Measurements from ENCODE around the gene COL4A5. TPM values are rescaled to one million over a fixed set of nuclear protein-coding genes. Genes with fewer than 3 reads are reported as not detected.

COL4A5 gene
- total and polyA plus RNA-seq, 2 of the 13 experiments (the other 11 are each of a cell fraction or from before 2014, with no cell fraction given) = 39.5 to 45.5 TPM

DNA sequence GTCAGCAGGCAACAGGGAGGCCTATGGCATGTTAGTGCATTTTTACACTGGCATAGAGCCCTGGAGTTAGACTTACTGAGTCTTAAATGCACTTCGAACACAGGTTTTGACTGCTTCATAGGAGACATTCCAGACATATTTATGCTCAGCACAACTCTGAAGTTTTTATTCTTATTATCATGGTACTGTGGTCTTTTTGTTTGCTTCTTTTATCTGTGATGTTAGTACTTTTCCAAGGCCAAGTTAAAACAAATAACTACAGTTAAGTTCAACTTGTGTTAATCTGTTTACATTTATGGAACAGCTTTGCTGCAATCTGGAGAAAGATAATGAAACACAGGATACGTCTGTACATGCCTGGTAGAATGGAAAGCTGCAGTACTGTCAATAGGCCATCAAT is 76.5 kb downstream of the COL4A5 start (continued):
- TF ChIP-seq MYC (CRISPR knock-in tag; IDR thresholded peaks at IDR 0.05; ENCODE audit: borderline replicate concordance) (no peak), HDAC2 (CRISPR knock-in tag; IDR thresholded peaks at IDR 0.05) (peak; percentile 51), WIZ (CRISPR knock-in tag; IDR thresholded peaks at IDR 0.05) (no peak), CREM (IDR thresholded peaks at IDR 0.05) (peak; percentile 64), CREM (CRISPR knock-in tag; IDR thresholded peaks at IDR 0.05) (no peak), KLF15 (CRISPR knock-in tag; IDR thresholded peaks at IDR 0.05; ENCODE audit: borderline replicate concordance) (no peak)
- TF ChIP-seq, protein P1, sequence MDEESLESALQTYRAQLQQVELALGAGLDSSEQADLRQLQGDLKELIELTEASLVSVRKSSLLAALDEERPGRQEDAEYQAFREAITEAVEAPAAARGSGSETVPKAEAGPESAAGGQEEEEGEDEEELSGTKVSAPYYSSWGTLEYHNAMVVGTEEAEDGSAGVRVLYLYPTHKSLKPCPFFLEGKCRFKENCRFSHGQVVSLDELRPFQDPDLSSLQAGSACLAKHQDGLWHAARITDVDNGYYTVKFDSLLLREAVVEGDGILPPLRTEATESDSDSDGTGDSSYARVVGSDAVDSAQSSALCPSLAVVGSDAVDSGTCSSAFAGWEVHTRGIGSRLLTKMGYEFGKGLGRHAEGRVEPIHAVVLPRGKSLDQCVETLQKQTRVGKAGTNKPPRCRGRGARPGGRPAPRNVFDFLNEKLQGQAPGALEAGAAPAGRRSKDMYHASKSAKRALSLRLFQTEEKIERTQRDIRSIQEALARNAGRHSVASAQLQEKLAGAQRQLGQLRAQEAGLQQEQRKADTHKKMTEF (CRISPR knock-in tag; IDR thresholded peaks at IDR 0.05) = peak; percentile 56; the same call in 1 of the 2 replicates
- TF ChIP-seq, protein P2, sequence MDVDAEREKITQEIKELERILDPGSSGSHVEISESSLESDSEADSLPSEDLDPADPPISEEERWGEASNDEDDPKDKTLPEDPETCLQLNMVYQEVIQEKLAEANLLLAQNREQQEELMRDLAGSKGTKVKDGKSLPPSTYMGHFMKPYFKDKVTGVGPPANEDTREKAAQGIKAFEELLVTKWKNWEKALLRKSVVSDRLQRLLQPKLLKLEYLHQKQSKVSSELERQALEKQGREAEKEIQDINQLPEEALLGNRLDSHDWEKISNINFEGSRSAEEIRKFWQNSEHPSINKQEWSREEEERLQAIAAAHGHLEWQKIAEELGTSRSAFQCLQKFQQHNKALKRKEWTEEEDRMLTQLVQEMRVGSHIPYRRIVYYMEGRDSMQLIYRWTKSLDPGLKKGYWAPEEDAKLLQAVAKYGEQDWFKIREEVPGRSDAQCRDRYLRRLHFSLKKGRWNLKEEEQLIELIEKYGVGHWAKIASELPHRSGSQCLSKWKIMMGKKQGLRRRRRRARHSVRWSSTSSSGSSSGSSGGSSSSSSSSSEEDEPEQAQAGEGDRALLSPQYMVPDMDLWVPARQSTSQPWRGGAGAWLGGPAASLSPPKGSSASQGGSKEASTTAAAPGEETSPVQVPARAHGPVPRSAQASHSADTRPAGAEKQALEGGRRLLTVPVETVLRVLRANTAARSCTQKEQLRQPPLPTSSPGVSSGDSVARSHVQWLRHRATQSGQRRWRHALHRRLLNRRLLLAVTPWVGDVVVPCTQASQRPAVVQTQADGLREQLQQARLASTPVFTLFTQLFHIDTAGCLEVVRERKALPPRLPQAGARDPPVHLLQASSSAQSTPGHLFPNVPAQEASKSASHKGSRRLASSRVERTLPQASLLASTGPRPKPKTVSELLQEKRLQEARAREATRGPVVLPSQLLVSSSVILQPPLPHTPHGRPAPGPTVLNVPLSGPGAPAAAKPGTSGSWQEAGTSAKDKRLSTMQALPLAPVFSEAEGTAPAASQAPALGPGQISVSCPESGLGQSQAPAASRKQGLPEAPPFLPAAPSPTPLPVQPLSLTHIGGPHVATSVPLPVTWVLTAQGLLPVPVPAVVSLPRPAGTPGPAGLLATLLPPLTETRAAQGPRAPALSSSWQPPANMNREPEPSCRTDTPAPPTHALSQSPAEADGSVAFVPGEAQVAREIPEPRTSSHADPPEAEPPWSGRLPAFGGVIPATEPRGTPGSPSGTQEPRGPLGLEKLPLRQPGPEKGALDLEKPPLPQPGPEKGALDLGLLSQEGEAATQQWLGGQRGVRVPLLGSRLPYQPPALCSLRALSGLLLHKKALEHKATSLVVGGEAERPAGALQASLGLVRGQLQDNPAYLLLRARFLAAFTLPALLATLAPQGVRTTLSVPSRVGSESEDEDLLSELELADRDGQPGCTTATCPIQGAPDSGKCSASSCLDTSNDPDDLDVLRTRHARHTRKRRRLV (CRISPR knock-in tag; IDR thresholded peaks at IDR 0.05) = no peak
- TF ChIP-seq, protein P3, sequence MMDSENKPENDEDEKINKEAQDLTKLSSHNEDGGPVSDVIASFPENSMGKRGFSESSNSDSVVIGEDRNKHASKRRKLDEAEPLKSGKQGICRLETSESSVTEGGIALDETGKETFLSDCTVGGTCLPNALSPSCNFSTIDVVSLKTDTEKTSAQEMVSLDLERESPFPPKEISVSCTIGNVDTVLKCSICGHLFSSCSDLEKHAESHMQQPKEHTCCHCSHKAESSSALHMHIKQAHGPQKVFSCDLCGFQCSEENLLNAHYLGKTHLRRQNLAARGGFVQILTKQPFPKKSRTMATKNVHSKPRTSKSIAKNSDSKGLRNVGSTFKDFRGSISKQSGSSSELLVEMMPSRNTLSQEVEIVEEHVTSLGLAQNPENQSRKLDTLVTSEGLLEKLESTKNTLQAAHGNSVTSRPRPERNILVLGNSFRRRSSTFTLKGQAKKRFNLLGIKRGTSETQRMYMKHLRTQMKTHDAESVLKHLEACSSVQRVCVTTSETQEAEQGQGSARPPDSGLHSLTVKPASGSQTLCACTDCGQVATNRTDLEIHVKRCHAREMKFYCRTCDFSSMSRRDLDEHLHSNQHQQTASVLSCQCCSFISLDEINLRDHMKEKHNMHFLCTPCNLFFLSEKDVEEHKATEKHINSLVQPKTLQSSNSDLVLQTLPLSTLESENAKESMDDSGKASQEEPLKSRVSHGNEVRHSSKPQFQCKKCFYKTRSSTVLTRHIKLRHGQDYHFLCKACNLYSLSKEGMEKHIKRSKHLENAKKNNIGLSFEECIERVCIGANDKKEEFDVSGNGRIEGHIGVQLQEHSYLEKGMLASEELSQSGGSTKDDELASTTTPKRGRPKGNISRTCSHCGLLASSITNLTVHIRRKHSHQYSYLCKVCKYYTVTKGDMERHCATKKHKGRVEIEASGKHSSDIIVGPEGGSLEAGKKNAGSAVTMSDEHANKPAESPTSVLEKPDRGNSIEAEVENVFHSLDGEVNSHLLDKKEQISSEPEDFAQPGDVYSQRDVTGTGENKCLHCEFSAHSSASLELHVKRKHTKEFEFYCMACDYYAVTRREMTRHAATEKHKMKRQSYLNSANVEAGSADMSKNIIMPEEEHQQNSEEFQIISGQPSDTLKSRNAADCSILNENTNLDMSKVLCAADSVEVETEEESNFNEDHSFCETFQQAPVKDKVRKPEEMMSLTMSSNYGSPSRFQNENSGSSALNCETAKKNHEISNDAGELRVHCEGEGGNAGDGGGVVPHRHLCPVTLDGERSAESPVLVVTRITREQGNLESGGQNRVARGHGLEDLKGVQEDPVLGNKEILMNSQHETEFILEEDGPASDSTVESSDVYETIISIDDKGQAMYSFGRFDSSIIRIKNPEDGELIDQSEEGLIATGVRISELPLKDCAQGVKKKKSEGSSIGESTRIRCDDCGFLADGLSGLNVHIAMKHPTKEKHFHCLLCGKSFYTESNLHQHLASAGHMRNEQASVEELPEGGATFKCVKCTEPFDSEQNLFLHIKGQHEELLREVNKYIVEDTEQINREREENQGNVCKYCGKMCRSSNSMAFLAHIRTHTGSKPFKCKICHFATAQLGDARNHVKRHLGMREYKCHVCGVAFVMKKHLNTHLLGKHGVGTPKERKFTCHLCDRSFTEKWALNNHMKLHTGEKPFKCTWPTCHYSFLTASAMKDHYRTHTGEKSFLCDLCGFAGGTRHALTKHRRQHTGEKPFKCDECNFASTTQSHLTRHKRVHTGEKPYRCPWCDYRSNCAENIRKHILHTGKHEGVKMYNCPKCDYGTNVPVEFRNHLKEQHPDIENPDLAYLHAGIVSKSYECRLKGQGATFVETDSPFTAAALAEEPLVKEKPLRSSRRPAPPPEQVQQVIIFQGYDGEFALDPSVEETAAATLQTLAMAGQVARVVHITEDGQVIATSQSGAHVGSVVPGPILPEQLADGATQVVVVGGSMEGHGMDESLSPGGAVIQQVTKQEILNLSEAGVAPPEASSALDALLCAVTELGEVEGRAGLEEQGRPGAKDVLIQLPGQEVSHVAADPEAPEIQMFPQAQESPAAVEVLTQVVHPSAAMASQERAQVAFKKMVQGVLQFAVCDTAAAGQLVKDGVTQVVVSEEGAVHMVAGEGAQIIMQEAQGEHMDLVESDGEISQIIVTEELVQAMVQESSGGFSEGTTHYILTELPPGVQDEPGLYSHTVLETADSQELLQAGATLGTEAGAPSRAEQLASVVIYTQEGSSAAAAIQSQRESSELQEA (CRISPR knock-in tag; IDR thresholded peaks at IDR 0.05; ENCODE audit: not compliant biosample characterization) = no peak

All from HepG2 (cell line).